AG10803 (cell line): Measurements from ENCODE around the gene VSX1.

Source experiments
- DNase-seq: peaks from one replicate; pipeline ENCODE4 v3.0.0; 2010; ENCODE audit warnings: low read depth
- H3K4me3 ChIP-seq: 2 replicates; pipeline ENCODE4 v1.5.1; 2011; ENCODE audit warnings: mild to moderate bottlenecking, low read length, control low read depth
- TF ChIP-seq, protein P1 (sequence below): conservative IDR thresholded peaks from 2 replicates; pipeline ENCODE4 v1.5.1; 2011; ENCODE audit warnings: mild to moderate bottlenecking, low read length, control low read depth, inconsistent platforms

The VSX1 gene

DNA sequence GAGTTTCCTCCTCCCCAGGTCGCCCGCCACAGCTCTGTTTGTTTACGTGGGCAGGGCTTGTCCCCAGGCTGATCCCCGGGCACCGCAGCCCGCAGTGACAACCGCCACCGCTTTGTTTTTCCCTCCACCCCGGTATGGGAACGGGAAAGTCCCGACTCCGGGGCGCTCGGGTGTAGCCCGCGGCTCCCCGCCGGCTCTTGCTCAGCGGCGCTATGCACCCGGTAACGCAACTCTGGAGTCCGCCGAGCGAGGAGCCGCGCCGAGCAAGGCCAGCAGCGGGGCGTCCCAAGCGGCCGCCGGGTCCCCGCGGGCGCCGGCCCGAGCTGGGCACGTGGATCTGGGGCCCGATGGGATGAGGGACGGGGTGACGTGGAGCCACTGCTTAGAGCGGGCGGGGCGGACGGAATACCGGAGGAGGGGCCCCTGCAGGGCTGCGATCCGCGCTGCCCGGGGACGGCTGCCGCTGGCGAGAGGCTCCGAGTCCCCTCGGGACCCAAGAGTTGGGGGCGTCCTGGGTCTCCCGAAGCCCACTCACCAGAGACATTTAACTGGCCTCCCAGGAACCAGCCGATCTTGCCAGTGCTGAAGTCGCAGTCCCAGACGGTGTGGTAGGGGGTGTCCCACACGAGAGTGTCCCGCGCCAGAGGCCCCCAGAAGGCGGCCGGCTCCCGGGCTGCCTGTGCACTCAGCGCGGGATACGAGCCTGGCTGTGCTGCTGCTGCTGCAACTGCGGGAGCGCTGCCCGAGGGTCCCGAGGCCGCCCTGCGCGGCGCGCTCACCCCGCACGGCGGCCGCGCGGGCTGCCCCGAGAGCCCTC lies 24.5 kb downstream of the VSX1 start:
- peak overlapping the region; percentile 71 for H3K4me3 ChIP-seq
- TF ChIP-seq, protein P1, sequence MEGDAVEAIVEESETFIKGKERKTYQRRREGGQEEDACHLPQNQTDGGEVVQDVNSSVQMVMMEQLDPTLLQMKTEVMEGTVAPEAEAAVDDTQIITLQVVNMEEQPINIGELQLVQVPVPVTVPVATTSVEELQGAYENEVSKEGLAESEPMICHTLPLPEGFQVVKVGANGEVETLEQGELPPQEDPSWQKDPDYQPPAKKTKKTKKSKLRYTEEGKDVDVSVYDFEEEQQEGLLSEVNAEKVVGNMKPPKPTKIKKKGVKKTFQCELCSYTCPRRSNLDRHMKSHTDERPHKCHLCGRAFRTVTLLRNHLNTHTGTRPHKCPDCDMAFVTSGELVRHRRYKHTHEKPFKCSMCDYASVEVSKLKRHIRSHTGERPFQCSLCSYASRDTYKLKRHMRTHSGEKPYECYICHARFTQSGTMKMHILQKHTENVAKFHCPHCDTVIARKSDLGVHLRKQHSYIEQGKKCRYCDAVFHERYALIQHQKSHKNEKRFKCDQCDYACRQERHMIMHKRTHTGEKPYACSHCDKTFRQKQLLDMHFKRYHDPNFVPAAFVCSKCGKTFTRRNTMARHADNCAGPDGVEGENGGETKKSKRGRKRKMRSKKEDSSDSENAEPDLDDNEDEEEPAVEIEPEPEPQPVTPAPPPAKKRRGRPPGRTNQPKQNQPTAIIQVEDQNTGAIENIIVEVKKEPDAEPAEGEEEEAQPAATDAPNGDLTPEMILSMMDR: no peak
- peak; percentile 51 for DNase-seq

GRCh38 chr20:25056690-25057233 lies 25.2 kb downstream of the VSX1 start:
- DNase-seq: no peak
- TF ChIP-seq, protein P1: no peak
- peak overlapping the region; percentile 71 for H3K4me3 ChIP-seq

GRCh38 chr20:25055711-25056495 lies 26.0 kb downstream of the VSX1 start:
- DNase-seq: no peak
- no peak overlapping the region; the same call in 1 of the 2 replicates for H3K4me3 ChIP-seq
- TF ChIP-seq, protein P1: no peak

- TF ChIP-seq, protein P1: no peak
- no peak overlapping the region for H3K4me3 ChIP-seq
- peak; percentile 42 for DNase-seq
Measured at GRCh38 chr20:25054995-25055629, 26.8 kb downstream of the VSX1 start.

DNA sequence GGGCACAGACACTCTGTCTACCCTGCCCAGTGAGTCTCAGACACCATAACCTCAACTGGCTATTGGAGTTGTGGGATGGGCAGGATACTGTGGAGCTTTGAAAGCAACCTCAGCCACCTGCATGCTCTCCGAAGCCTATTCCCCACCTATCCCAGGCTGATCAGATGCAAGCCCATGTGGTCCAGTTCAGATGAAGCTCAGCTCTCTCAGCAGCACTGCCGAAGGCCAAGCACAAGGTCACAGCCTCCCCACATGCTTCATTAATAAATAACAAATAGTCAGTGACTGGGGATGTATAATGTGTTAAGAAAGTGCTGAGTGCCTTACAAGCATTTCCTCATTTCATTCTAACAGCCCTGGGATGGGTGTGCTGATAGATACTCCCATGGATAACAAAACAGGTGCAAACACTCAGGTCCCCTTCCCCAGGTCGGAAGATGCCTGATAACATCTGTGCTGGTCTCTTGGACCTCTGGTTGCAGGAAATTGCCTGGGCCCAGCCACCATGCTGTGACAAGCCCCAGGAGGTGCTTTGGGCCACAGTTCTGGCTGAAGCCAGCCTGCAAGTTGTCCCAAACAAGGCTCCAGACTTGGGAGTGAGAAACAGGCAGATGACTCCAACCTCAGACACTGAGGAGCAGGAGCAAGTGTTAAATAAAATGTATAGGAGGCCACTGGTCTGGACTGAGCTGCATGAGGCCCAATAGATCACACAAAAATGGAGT lies 27.7 kb downstream of the VSX1 start:
- no peak for DNase-seq
- TF ChIP-seq, protein P1: no peak
- H3K4me3 ChIP-seq: no peak overlapping the region

GRCh38 chr20:25053255-25054031 lies 28.5 kb downstream of the VSX1 start:
- TF ChIP-seq, protein P1: no peak
- no peak overlapping the region for H3K4me3 ChIP-seq
- peak; percentile 82 for DNase-seq
